Measurements from ENCODE around the gene STX5. TPM values are rescaled to one million over a fixed set of nuclear protein-coding genes. Genes with fewer than 3 reads are reported as not detected.

Gene STX5
- polyA plus RNA-seq, 3 donors: 36.4 to 39.6 (median 38.5) TPM

GRCh38 chr11:62788991-62789390, 42.9 kb downstream of the STX5 start:
- no peak for TF ChIP-seq CTCF (IDR thresholded peaks at IDR 0.05)
- 90% methylated on average over 2 of the region's 5 CpGs for WGBS (ENCODE audit: insufficient coverage)
- Histone ChIP-seq H2AFZ (ENCODE audit: insufficient read depth, low read depth, low read length, poor library complexity, severe bottlenecking) (no peak overlapping the region), H3K9me3 (replicated peaks in 1 of 2; ENCODE audit: control insufficient read depth in 1 of 2, insufficient read depth in 1 of 2, low read length in 2 of 2) (no peaks in the 10 kb centered on the region), H3K4me2 (replicated peaks; ENCODE audit: extremely low read depth, low read length, poor library complexity, severe bottlenecking) (no peak overlapping the region), H3K79me2 (ENCODE audit: insufficient read depth, low read length) (peaks cover 73% of the 10 kb centered on the region), H3K36me3 (replicated peaks in 1 of 2; ENCODE audit: control insufficient read depth in 1 of 2, insufficient read depth in 2 of 2, low read length in 2 of 2) (peaks cover 35 to 42% of the 10 kb centered on the region in 2 donors), H3K4me1 (ENCODE audit: control insufficient read depth in 1 of 2, insufficient read depth in 2 of 2, low read length in 2 of 2) (peaks cover 35 to 66% of the 10 kb centered on the region in 2 donors), H4K20me1 (ENCODE audit: insufficient read depth, low read length) (peaks cover 26% of the 10 kb centered on the region), H3K9ac (ENCODE audit: insufficient read depth, low read length, poor library complexity, severe bottlenecking) (no peak overlapping the region), H3K27ac (ENCODE audit: low read depth in 1 of 2, low read length in 2 of 2) (peak overlapping the region; percentile 10 to 77), H3K4me3 (replicated peaks in 1 of 3; ENCODE audit: low read depth in 2 of 3, low read length in 3 of 3) (no peak overlapping the region), H3K27me3 (ENCODE audit: control insufficient read depth in 2 of 2, insufficient read depth in 2 of 2, low read length in 2 of 2) (no peaks in the 10 kb centered on the region)
- Mint-ChIP-seq H3K27ac (peak overlapping the region in 5 of 7 donors; percentile 67 to 96 (median 90)), H3K4me3 (no peak overlapping the region), H3K36me3 (peaks cover 28 to 37% of the 10 kb centered on the region in 2 donors), H3K9me3 (no peaks in the 10 kb centered on the region), H3K27me3 (ENCODE audit: low read depth in 3 of 3) (no peaks in the 10 kb centered on the region), H3K4me1 (peaks cover 51% of the 10 kb centered on the region)
- intact Hi-C loops (cut with micrococcal nuclease): loop anchor here (5.0 to 10.0 kb wide), 3 partner anchors 43 to 194 kb away; partner anchors contain the start of genes STX5 (in 1 of the 2), TEX54 (in 1 of the 2) and TUT1 (in 1 of the 2)
- DNase-seq: no peak

- Histone ChIP-seq H3K4me2 (replicated peaks; ENCODE audit: extremely low read depth, low read length, poor library complexity, severe bottlenecking) (peak within 1 kb of the TSS; percentile 95), H3K9ac (ENCODE audit: insufficient read depth, low read length, poor library complexity, severe bottlenecking) (peak within 1 kb of the TSS; percentile 98), H3K27me3 (ENCODE audit: control insufficient read depth in 2 of 2, insufficient read depth in 2 of 2, low read length in 2 of 2) (no peaks in the 10 kb centered on the region), H3K36me3 (replicated peaks in 1 of 2; ENCODE audit: control insufficient read depth in 1 of 2, insufficient read depth in 2 of 2, low read length in 2 of 2) (peaks cover 28 to 32% of the 10 kb centered on the region in 2 donors), H3K9me3 (replicated peaks in 1 of 2; ENCODE audit: control insufficient read depth in 1 of 2, insufficient read depth in 1 of 2, low read length in 2 of 2) (no peaks in the 10 kb centered on the region), H3K4me1 (ENCODE audit: control insufficient read depth in 1 of 2, insufficient read depth in 2 of 2, low read length in 2 of 2) (peaks cover 30 to 55% of the 10 kb centered on the region in 2 donors), H3K27ac (ENCODE audit: low read depth in 1 of 2, low read length in 2 of 2) (peak within 1 kb of the TSS; percentile 83 to 98), H4K20me1 (ENCODE audit: insufficient read depth, low read length) (peaks cover 14% of the 10 kb centered on the region), H3K4me3 (replicated peaks in 1 of 3; ENCODE audit: low read depth in 2 of 3, low read length in 3 of 3) (peak within 1 kb of the TSS; percentile 77 to 100 (median 84)), H2AFZ (ENCODE audit: insufficient read depth, low read depth, low read length, poor library complexity, severe bottlenecking) (peak within 1 kb of the TSS; percentile 93), H3K79me2 (ENCODE audit: insufficient read depth, low read length) (peaks cover 66% of the 10 kb centered on the region)
- H3K4me1 Mint-ChIP-seq: peaks cover 46% of the 10 kb centered on the region
- intact Hi-C loops (cut with micrococcal nuclease): loop anchor here (1.0 to 10.0 kb wide), 7 partner anchors 26 to 192 kb away; partner anchors contain the start of genes POLR2G (in 1 of the 2), STX5 (in 1 of the 2), TEX54 (in 1 of the 2) and TUT1 (in 1 of the 2)
- no peaks in the 10 kb centered on the region for H3K27me3 Mint-ChIP-seq (ENCODE audit: low read depth in 3 of 3)
- peaks cover 25 to 37% of the 10 kb centered on the region in 2 donors for H3K36me3 Mint-ChIP-seq
- peak; percentile 97 to 98 (median 97) for DNase-seq
- H3K27ac Mint-ChIP-seq: peak within 1 kb of the TSS; percentile 92 to 98 (median 96)
- H3K4me3 Mint-ChIP-seq: peak within 1 kb of the TSS; percentile 91 to 93
- H3K9me3 Mint-ChIP-seq: peaks cover 0 to 3% (median 0%) of the 10 kb centered on the region in 7 donors
- WGBS (ENCODE audit: insufficient coverage): under 1% methylated on average over 88 of the region's 88 CpGs
- TF ChIP-seq CTCF (IDR thresholded peaks at IDR 0.05): peak; percentile 74
Observed at GRCh38 chr11:62787005-62787759, 44.7 kb downstream of the STX5 start, which contains the start of gene TMEM179B. Gene TMEM179B, plus strand, starts transcription at chr11:62787402. Its CDS starts 30 bp downstream, at chr11:62787432.

All from CD14-positive monocyte (primary cell).